DND-41 (cell line): Measurements from ENCODE around the gene SCMH1.

Source experiments
- EZH2 ChIP-seq: IDR thresholded peaks from 3 replicates; pipeline ENCODE4 v1.6.1; 2012; ENCODE audit warnings: borderline replicate concordance, low read depth, mild to moderate bottlenecking, moderate library complexity, low read length, inconsistent platforms; ENCODE audit not compliant: severe bottlenecking
- TF ChIP-seq, protein P1 (sequence below): IDR thresholded peaks from 2 replicates; pipeline ENCODE4 v1.5.1; 2012; ENCODE audit warnings: borderline replicate concordance, low read length, moderate library complexity, mild to moderate bottlenecking; ENCODE audit not compliant: poor library complexity, severe bottlenecking; ENCODE audit errors: extremely low read depth

DNA sequence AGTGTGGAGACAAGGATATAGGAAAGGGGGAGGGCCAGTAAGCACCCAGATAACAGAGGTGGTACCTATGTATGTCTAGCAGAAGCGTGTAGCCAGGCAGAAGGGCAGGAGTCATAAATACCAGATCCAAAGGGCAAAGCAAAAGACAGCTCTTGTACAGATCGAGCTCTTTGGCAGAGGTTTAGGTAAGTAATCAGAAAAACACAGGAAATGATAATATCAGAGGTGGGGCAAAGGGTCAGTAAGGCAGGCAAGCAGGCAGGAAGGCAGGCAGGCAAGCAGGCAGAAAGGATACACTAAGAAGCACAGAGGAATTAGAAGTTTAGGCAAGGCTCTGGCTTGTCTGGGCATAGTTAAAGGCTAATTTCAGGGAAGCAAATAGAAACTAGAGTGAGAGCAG, 197.9 kb downstream of the SCMH1 start:
- TF ChIP-seq, protein P1, sequence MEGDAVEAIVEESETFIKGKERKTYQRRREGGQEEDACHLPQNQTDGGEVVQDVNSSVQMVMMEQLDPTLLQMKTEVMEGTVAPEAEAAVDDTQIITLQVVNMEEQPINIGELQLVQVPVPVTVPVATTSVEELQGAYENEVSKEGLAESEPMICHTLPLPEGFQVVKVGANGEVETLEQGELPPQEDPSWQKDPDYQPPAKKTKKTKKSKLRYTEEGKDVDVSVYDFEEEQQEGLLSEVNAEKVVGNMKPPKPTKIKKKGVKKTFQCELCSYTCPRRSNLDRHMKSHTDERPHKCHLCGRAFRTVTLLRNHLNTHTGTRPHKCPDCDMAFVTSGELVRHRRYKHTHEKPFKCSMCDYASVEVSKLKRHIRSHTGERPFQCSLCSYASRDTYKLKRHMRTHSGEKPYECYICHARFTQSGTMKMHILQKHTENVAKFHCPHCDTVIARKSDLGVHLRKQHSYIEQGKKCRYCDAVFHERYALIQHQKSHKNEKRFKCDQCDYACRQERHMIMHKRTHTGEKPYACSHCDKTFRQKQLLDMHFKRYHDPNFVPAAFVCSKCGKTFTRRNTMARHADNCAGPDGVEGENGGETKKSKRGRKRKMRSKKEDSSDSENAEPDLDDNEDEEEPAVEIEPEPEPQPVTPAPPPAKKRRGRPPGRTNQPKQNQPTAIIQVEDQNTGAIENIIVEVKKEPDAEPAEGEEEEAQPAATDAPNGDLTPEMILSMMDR, result no peak
- TF ChIP-seq EZH2, result no peak
